Heart right ventricle (tissue), 16 donors: ENCODE measurements around the gene BBS7. TPM values are rescaled to one million over a fixed set of nuclear protein-coding genes. Genes with fewer than 3 reads are reported as not detected.

Experiments used
- ATAC-seq, 8 donors: fragments of 200-7000 bp; cut with Tn5 transposase; one replicate each; pipeline ENCODE4 v1.9.1; 2020; ENCODE audit warnings: mild to moderate bottlenecking in 8 of 8, moderate library complexity in 8 of 8, moderate number of reproducible peaks in 1 of 8
- DNase-seq, 2 donors: peaks; one replicate each; pipeline ENCODE4 v3.0.0-alpha.2; 2020
- H3K27ac ChIP-seq, 10 donors: fragments of 200-600 bp; sonication (generic) in 2 of 10; one replicate each; pipeline versions ENCODE4 v1.5.0 to v1.8.0; 2020 to 2022; ENCODE audit warnings: mild to moderate bottlenecking in 3 of 10
- H3K27me3 ChIP-seq, 7 donors: fragments of 200-600 bp; one replicate each; pipeline ENCODE4 v1.8.0; 2021 to 2022; ENCODE audit warnings: mild to moderate bottlenecking in 2 of 7
- H3K36me3 ChIP-seq, 9 donors: fragments of 200-600 bp; sonication (generic) in 1 of 9; one replicate each; pipeline versions ENCODE4 v1.5.0 to v1.8.0; 2020 to 2022; ENCODE audit warnings: mild to moderate bottlenecking in 2 of 9
- H3K4me1 ChIP-seq, 9 donors: fragments of 200-600 bp; sonication (generic) in 1 of 9; one replicate each; pipeline versions ENCODE4 v1.5.0 to v1.8.0; 2020 to 2022; ENCODE audit warnings: mild to moderate bottlenecking in 4 of 9
- H3K4me3 ChIP-seq, 10 donors: fragments of 200-600 bp; sonication (generic) in 2 of 10; one replicate each; pipeline versions ENCODE4 v1.5.0 to v1.8.0; 2020 to 2022; ENCODE audit warnings: mild to moderate bottlenecking in 7 of 10, moderate library complexity in 2 of 10
- H3K9me3 ChIP-seq, 11 donors: fragments of 200-600 bp in 10 of 11; sonication (generic) in 2 of 11; one replicate each; pipeline versions ENCODE4 v1.5.0 to v1.8.0; 2013 to 2022; ENCODE audit warnings: mild to moderate bottlenecking in 2 of 11, control low read depth in 1 of 11, moderate library complexity in 1 of 11
- WGBS, 2 donors: extraction: QIAGEN DNeasy Blood & Tissue Kit; methylation state at CpG; one replicate each; pipeline ENCODE4 v1.1.7; 2013; ENCODE audit warnings: inconsistent platforms in 1 of 2; 5-methylcytosine and 5-hydroxymethylcytosine counted together
- intact Hi-C, 10 donors: fragments of 100-400 bp; cut with DNase I; formaldehyde crosslinking; loops; one replicate each; pipeline versions ENCODE4 v1.11.1 to v1.14.2; 2022
- polyA plus RNA-seq, 2 donors: library from polyadenylated mRNA; stranded (reverse); fragments of 200-250 nt; gene quantifications; one replicate each; pipeline ENCODE4 v1.2.3, GENCODE V29; 2013
- total RNA-seq, 10 donors: library from RNA; stranded (reverse); fragmentation: NEBNext Ultra II Directional in 3 of 10; extraction: Animal tissue kit (Norgen Biotek cat#: 25700) in 3 of 10; gene quantifications; one replicate each; pipeline versions ENCODE4 v1.2.1 to v1.2.4, GENCODE V29; 2021 to 2023
- TF ChIP-seq, protein P1 (sequence below), 9 donors: fragments of 200-600 bp; sonication (generic) in 2 of 9; IDR thresholded peaks; one replicate each; pipeline versions ENCODE4 v1.5.0 to v1.8.0; 2021 to 2022; ENCODE audit warnings: antibody characterized with exemption in 9 of 9, mild to moderate bottlenecking in 5 of 9, moderate library complexity in 1 of 9
- donor health status: Arrhythmogenic right ventricular cardiomyopathy.
- donor health status: ischemic (EF 13 %, LVEDD 7.1; RV severe dilation, severe dysfunction).
- donor health status: healthy with polysubstance abuse.
- donor health status: DM: no; HTN: yes; CAD: no.
- donor health status: DM: no; HTN: no; CAD: no.
- donor health status: ischemic (EF 25% LVEDD 6.9; RV normal size, moderate dysfunction).
- donor health status: ischemic (EF 25% LVEDD 5.7; RV mildly dilated, moderate dysfunction).
- donor health status: healthy.
- donor health status: DM: yes; HTN: yes; CAD: no.
- donor health status: Ischemic cardiomyopathy.
- donor health status: ischemic (EF 35%, LVEDD 5.7; RV mildly dilated, moderate dysfunction).
- donor health status: nonischemic (EF 11% LVEDD 7.7; RV severe dilation, severe dysfunction).
- donor health status: DM: yes; HTN: yes; CAD: no.
- donor health status: PGD.
- donor health status: ischemic (EF 29% LVEDD 5.4; RV normal size, mild dysfunction).
- donor health status: nonischemic (EF 23%, LVEDD 6.1; RV moderate dilation, normal function).

The BBS7 gene
- total and polyA plus RNA-seq, 12 donors: 2.6 to 8.5 (median 5.3) TPM

DNA sequence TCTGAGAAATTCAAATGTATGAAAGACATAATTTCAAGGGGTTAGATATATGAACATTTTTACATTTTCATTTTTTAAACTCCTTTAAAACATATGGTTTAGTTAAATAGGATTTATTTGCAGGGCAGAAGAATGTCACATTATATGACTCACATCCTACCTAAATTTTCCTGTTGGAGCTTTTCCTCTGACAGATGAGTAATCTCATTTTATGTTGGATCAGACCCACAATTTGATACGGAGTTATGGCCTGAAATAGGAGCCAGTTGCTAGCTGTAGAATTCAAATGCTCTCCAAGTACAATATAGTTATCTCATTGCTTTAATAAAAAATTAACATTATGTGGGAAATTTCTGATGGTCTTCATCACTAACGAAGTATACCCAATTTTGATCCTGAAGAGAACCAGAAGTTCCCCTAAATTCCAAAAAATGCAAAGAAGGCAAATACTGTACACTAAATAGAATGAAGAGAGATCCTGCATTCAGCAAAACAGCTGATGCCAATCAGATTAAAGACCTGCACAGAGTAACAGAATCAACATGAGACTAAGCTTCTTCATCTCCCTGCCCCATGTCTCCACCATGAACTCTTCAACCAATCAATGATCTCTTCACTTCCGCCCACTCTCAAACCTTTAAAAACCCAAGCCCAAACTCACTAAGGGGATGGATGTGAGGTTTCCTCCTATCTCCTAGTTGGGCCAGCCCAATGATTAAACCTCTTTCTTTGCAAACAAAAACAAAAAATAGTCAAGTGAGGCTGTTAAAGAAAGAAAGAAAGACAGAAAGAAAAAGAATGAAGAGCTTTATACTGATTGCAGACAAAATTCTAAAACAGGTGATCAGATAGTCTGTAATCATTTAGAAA is 80.1 kb downstream of the BBS7 start:
- 53 to 55% methylated on average over 3 of the region's 3 CpGs for WGBS, 2 donors
- Histone ChIP-seq H3K4me1 (peaks cover 0 to 7% (median 0%) of the 10 kb centered on the region in 9 donors), H3K27me3 (peaks cover 0 to 39% (median 7%) of the 10 kb centered on the region in 7 donors), H3K36me3 (no peaks in the 10 kb centered on the region), H3K4me3 (no peak overlapping the region), H3K27ac (no peak overlapping the region), H3K9me3 (no peaks in the 10 kb centered on the region)
- intact Hi-C loops: no loop called here
- TF ChIP-seq, protein P1, sequence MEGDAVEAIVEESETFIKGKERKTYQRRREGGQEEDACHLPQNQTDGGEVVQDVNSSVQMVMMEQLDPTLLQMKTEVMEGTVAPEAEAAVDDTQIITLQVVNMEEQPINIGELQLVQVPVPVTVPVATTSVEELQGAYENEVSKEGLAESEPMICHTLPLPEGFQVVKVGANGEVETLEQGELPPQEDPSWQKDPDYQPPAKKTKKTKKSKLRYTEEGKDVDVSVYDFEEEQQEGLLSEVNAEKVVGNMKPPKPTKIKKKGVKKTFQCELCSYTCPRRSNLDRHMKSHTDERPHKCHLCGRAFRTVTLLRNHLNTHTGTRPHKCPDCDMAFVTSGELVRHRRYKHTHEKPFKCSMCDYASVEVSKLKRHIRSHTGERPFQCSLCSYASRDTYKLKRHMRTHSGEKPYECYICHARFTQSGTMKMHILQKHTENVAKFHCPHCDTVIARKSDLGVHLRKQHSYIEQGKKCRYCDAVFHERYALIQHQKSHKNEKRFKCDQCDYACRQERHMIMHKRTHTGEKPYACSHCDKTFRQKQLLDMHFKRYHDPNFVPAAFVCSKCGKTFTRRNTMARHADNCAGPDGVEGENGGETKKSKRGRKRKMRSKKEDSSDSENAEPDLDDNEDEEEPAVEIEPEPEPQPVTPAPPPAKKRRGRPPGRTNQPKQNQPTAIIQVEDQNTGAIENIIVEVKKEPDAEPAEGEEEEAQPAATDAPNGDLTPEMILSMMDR (IDR thresholded peaks at IDR 0.05): no peak
- no peak for ATAC-seq
- no peak for DNase-seq

DNA sequence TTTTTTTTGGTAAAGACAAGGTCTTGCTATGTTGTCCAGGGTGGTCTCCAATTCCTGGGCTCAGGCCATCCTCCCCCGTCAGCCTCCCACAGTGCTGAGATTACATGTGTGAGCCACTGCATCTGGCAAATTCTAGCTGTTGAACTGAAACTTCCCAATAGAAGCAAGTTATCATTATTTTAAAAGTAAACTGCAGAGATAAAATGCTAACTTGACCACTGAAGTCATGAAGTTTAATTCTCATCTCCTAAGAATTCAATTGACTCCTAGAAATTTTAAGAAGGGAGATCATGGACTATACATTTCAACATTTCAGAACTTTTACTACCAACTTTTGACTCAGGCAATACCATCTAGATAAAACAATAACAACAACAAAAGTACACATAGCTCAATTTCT is 80.8 kb downstream of the BBS7 start:
- Histone ChIP-seq H3K4me1 (peaks cover 0 to 9% (median 0%) of the 10 kb centered on the region in 9 donors), H3K36me3 (no peaks in the 10 kb centered on the region), H3K27ac (no peak overlapping the region), H3K9me3 (peaks cover 0 to 5% (median 0%) of the 10 kb centered on the region in 11 donors), H3K4me3 (no peak overlapping the region), H3K27me3 (peaks cover 0 to 33% (median 7%) of the 10 kb centered on the region in 7 donors)
- TF ChIP-seq, protein P1 (IDR thresholded peaks at IDR 0.05): no peak
- no peak for DNase-seq
- 60 to 66% methylated on average over 1 of the region's 1 CpG for WGBS, 2 donors
- no peak for ATAC-seq
- intact Hi-C loops: no loop called here

DNA sequence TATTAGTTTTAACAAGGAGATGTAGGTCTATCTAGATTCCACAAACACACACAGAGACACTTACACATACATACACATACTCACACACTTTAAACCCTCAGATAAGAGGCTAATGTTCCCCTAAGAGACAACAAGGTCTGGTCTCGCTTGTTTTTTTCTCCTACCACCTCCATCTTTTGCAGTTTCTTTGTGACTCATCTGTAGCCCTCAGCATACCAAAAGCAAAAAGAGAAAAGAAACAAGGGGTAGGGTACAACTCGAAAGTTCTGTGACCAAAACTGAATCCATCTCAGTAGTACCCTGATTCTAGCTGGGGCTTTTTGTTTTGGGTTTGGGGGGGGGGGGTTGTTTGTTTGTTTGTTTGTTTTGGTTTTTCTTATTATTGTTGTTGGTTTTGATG is 81.4 kb downstream of the BBS7 start:
- Histone ChIP-seq H3K27me3 (peaks cover 0 to 27% (median 7%) of the 10 kb centered on the region in 7 donors), H3K9me3 (peaks cover 0 to 11% (median 0%) of the 10 kb centered on the region in 11 donors), H3K4me3 (no peak overlapping the region), H3K4me1 (peaks cover 0 to 9% (median 0%) of the 10 kb centered on the region in 9 donors), H3K27ac (no peak overlapping the region), H3K36me3 (no peaks in the 10 kb centered on the region)
- intact Hi-C loops: no loop called here
- ATAC-seq: no peak
- TF ChIP-seq, protein P1 (IDR thresholded peaks at IDR 0.05): no peak
- DNase-seq: no peak
- WGBS, 2 donors: 87 to 95% methylated on average over 2 of the region's 2 CpGs

DNA sequence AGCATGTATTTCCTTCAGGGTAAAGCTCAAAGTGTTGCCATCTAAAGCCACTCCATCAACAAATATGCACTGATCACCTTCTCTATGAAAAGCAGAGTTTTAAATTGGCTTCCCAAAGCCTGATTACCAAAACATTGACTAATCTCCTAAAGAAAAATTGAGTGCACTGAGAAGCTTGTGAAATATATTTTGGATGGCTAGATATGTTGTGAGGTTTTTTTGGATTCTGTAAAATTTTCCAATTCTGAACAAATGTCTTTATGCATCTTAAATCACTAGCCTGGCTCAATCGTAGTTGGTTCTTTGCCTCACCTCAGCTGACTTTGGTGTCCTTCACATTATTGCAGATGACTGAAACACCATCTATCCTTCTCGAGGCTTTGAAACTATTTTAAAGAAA is 84.1 kb downstream of the BBS7 start:
- TF ChIP-seq, protein P1 (IDR thresholded peaks at IDR 0.05): no peak
- Histone ChIP-seq H3K9me3 (peaks cover 0 to 15% (median 0%) of the 10 kb centered on the region in 11 donors), H3K27ac (no peak overlapping the region), H3K36me3 (no peaks in the 10 kb centered on the region), H3K4me1 (peaks cover 0 to 9% (median 0%) of the 10 kb centered on the region in 9 donors), H3K4me3 (no peak overlapping the region), H3K27me3 (peaks cover 0 to 10% (median 3%) of the 10 kb centered on the region in 7 donors)
- no peak for ATAC-seq
- intact Hi-C loops: no loop called here
- DNase-seq: no peak
- WGBS, 2 donors: 79 to 93% methylated on average over 2 of the region's 2 CpGs
